ENCODE measurements around the gene SH2D5. TPM values are rescaled to one million over a fixed set of nuclear protein-coding genes. Genes with fewer than 3 reads are reported as not detected.

SH2D5 gene
- total RNA-seq, 1 donor from 2014 or later = 5.9 TPM

DNA sequence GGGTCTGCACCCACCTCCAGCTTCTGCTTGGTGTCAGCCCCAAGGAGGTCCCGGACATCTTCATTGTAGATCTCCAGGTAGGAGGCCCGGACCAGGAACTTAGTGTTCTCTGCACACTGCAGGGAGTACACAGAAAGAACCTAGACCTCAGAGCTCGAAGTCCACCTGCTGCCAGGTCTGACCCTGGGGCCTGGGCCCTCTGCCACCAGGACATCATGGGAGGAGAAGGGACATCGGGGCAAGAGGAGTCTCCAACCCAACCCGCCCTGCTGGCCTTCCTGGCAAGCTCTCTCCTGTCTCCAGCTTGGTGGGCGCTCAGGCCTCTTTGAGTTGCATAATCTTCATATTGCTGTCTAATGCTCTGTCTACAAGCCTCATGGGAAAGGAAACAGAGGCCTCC lies 19.1 kb downstream of the SH2D5 start:
- Mint-ChIP-seq H3K36me3 (ENCODE audit: low read depth, unreplicated experiment) (peaks cover 3% of the 10 kb centered on the region), H3K27ac (ENCODE audit: unreplicated experiment) (no peak overlapping the region), H3K4me3 (ENCODE audit: unreplicated experiment) (no peak overlapping the region), H3K4me1 (ENCODE audit: low read depth, unreplicated experiment) (no peaks in the 10 kb centered on the region), H3K9me3 (ENCODE audit: unreplicated experiment) (no peaks in the 10 kb centered on the region), H3K27me3 (ENCODE audit: low read depth, unreplicated experiment) (peaks cover 6% of the 10 kb centered on the region)
- Histone ChIP-seq H3K27me3 (ENCODE audit: insufficient read depth, low read length) (no peaks in the 10 kb centered on the region), H3K36me3 (ENCODE audit: insufficient read depth, low read length) (no peaks in the 10 kb centered on the region), H3K9ac (ENCODE audit: low read length) (no peak overlapping the region), H3K4me2 (ENCODE audit: low read length) (no peak overlapping the region), H3K79me2 (ENCODE audit: insufficient read depth, low read length) (no peaks in the 10 kb centered on the region), H3K9me3 (ENCODE audit: insufficient read depth, low read depth, low read length) (no peaks in the 10 kb centered on the region), H3K4me1 (ENCODE audit: insufficient read depth, low read length) (no peaks in the 10 kb centered on the region), H3K27ac (ENCODE audit: low read depth, low read length) (no peak overlapping the region), H2AFZ (ENCODE audit: low read depth, low read length) (no peak overlapping the region), H3K4me3 (ENCODE audit: insufficient read depth, low read depth, low read length) (no peak overlapping the region), H4K20me1 (ENCODE audit: insufficient read depth, low read length) (no peaks in the 10 kb centered on the region)
- DNase-seq (ENCODE audit: low read depth) (no peak), FAIRE-seq (no peak)
- TF ChIP-seq, protein P1, sequence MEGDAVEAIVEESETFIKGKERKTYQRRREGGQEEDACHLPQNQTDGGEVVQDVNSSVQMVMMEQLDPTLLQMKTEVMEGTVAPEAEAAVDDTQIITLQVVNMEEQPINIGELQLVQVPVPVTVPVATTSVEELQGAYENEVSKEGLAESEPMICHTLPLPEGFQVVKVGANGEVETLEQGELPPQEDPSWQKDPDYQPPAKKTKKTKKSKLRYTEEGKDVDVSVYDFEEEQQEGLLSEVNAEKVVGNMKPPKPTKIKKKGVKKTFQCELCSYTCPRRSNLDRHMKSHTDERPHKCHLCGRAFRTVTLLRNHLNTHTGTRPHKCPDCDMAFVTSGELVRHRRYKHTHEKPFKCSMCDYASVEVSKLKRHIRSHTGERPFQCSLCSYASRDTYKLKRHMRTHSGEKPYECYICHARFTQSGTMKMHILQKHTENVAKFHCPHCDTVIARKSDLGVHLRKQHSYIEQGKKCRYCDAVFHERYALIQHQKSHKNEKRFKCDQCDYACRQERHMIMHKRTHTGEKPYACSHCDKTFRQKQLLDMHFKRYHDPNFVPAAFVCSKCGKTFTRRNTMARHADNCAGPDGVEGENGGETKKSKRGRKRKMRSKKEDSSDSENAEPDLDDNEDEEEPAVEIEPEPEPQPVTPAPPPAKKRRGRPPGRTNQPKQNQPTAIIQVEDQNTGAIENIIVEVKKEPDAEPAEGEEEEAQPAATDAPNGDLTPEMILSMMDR (IDR thresholded peaks at IDR 0.05; ENCODE audit: insufficient read depth, low read depth, low read length) = no peak
- TF ChIP-seq EZH2 (IDR thresholded peaks at IDR 0.05; ENCODE audit: insufficient read depth, low read length) = no peak

DNA sequence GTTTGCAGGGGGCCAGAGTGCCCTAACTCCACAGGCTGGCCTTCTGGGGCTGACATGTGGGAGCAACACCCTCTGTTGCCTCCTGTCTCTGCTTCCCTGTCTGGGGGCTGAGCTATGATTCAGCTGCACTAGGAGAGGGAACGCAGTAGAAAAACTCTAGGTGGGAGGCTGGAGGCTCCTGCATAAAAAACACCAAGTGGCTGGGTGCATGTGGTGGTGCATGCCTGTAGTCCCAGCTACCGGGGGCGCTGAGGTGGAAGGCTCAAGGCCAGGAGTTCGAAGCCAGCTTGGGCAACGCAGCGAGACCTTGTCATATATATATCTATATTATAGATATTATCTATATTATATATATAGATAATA lies 20.3 kb downstream of the SH2D5 start:
- H3K4me3 Mint-ChIP-seq (ENCODE audit: unreplicated experiment) = no peak overlapping the region
- Histone ChIP-seq H3K79me2 (ENCODE audit: insufficient read depth, low read length) (no peaks in the 10 kb centered on the region), H2AFZ (ENCODE audit: low read depth, low read length) (peak overlapping the region; percentile 9), H3K27ac (ENCODE audit: low read depth, low read length) (no peak overlapping the region), H4K20me1 (ENCODE audit: insufficient read depth, low read length) (no peaks in the 10 kb centered on the region), H3K36me3 (ENCODE audit: insufficient read depth, low read length) (no peaks in the 10 kb centered on the region), H3K4me3 (ENCODE audit: insufficient read depth, low read depth, low read length) (no peak overlapping the region), H3K9me3 (ENCODE audit: insufficient read depth, low read depth, low read length) (peaks cover 4% of the 10 kb centered on the region), H3K4me1 (ENCODE audit: insufficient read depth, low read length) (no peaks in the 10 kb centered on the region), H3K4me2 (ENCODE audit: low read length) (no peak overlapping the region), H3K27me3 (ENCODE audit: insufficient read depth, low read length) (no peaks in the 10 kb centered on the region), H3K9ac (ENCODE audit: low read length) (no peak overlapping the region)
- FAIRE-seq = no peak
- TF ChIP-seq, protein P1 (IDR thresholded peaks at IDR 0.05; ENCODE audit: insufficient read depth, low read depth, low read length) = no peak
- TF ChIP-seq EZH2 (IDR thresholded peaks at IDR 0.05; ENCODE audit: insufficient read depth, low read length) = no peak
- peaks cover 3% of the 10 kb centered on the region for H3K36me3 Mint-ChIP-seq (ENCODE audit: low read depth, unreplicated experiment)
- H3K27me3 Mint-ChIP-seq (ENCODE audit: low read depth, unreplicated experiment) = peaks cover 4% of the 10 kb centered on the region
- H3K27ac Mint-ChIP-seq (ENCODE audit: unreplicated experiment) = no peak overlapping the region
- H3K4me1 Mint-ChIP-seq (ENCODE audit: low read depth, unreplicated experiment) = peaks cover under 1% of the 10 kb centered on the region
- no peaks in the 10 kb centered on the region for H3K9me3 Mint-ChIP-seq (ENCODE audit: unreplicated experiment)
- DNase-seq (ENCODE audit: low read depth) = no peak

DNA sequence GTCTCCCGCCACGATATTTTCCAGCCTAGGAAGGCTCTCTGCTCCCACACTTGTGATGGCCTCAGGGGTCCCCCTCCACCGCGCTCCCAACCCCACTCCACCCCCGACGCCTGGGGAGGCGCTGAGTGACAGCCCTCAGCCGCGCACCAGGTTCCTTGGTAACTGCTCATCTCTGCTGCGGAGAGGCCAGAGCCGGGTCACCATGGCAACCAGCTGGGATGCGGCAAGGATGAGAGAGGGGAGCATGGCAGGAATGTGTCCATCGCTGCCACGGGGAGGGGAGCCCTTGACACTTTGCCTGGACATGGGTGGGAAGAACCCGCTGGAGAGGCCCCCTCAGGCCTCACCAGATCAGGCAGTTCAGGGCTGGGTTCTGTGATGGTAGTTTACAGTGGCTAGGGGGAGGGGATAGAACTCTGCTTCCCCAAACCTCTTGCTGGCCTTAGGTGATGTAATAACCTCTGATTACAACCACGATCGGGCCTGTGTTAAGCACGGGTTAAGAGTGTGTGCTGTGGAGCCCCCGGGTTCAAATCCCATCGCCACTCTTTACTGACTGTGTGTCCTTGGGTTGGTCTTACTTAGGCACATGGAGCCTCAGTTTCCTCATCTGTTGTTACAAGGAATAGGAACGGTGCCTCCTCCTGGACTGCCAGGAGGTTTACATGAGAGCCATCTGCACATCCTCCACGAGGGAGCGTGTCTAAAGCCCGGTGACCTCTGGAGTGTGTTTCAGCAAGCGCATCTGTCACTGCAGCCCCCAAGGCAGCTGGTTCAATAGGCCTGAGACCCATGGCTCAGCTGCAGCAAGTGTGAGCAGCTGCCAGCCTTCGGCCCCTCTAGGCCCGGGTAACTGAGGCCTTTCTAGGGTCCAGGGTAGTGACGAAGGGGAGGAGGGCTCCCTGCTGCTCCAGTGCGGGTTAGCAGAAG lies 21.0 kb downstream of the SH2D5 start:
- no peak overlapping the region for H3K27ac ChIP-seq (ENCODE audit: low read depth, low read length)
- TF ChIP-seq, protein P1 (IDR thresholded peaks at IDR 0.05; ENCODE audit: insufficient read depth, low read depth, low read length) = no peak
- no peak for TF ChIP-seq EZH2 (IDR thresholded peaks at IDR 0.05; ENCODE audit: insufficient read depth, low read length)
- FAIRE-seq = no peak

More for the DNA sequence above, 21.0 kb downstream of the SH2D5 start:
- H4K20me1 ChIP-seq (ENCODE audit: insufficient read depth, low read length) = no peaks in the 10 kb centered on the region
- peak overlapping the region; percentile 9 for H2AFZ ChIP-seq (ENCODE audit: low read depth, low read length)
- H3K27me3 ChIP-seq (ENCODE audit: insufficient read depth, low read length) = no peaks in the 10 kb centered on the region
- DNase-seq (ENCODE audit: low read depth) = no peak
- no peaks in the 10 kb centered on the region for H3K4me1 ChIP-seq (ENCODE audit: insufficient read depth, low read length)
- no peak overlapping the region for H3K4me3 ChIP-seq (ENCODE audit: insufficient read depth, low read depth, low read length)
- no peaks in the 10 kb centered on the region for H3K36me3 ChIP-seq (ENCODE audit: insufficient read depth, low read length)
- no peak overlapping the region for H3K4me3 Mint-ChIP-seq (ENCODE audit: unreplicated experiment)
- no peaks in the 10 kb centered on the region for H3K9me3 Mint-ChIP-seq (ENCODE audit: unreplicated experiment)
- H3K27me3 Mint-ChIP-seq (ENCODE audit: low read depth, unreplicated experiment) = peaks cover 2% of the 10 kb centered on the region
- peaks cover 2% of the 10 kb centered on the region for H3K4me1 Mint-ChIP-seq (ENCODE audit: low read depth, unreplicated experiment)
- H3K27ac Mint-ChIP-seq (ENCODE audit: unreplicated experiment) = no peak overlapping the region
- peaks cover 5% of the 10 kb centered on the region for H3K36me3 Mint-ChIP-seq (ENCODE audit: low read depth, unreplicated experiment)
- no peak overlapping the region for H3K9ac ChIP-seq (ENCODE audit: low read length)
- no peak overlapping the region for H3K4me2 ChIP-seq (ENCODE audit: low read length)
- no peaks in the 10 kb centered on the region for H3K79me2 ChIP-seq (ENCODE audit: insufficient read depth, low read length)
- peaks cover 4% of the 10 kb centered on the region for H3K9me3 ChIP-seq (ENCODE audit: insufficient read depth, low read depth, low read length)
